Endothelial cell of umbilical vein (primary cell): Measurements from ENCODE around the gene AUTS2. TPM values are rescaled to one million over a fixed set of nuclear protein-coding genes. Genes with fewer than 3 reads are reported as not detected.

Source experiments
- BruUV-seq: library from RNA; stranded (reverse); fragments of 400-500 nt; replicated peaks from 2 replicates; lab custom pipeline; 2021; lab: Mats Ljungman, UMichigan
- CTCF ChIA-PET: fragments of 300-600, 350-600 bp; sonication (Branson Sonifier 250); formaldehyde crosslinking; loops from one replicate; lab custom pipeline; 2021; ENCODE audit warnings: antibody characterized with exemption, inconsistent platforms; lab: Charles Lee
- POLR2A ChIA-PET: fragments of 300-600, 350-600 bp; sonication (Branson Sonifier 250); formaldehyde crosslinking; loops from one replicate; lab custom pipeline; 2021; ENCODE audit warnings: antibody characterized with exemption, inconsistent platforms; lab: Charles Lee
- DNase-seq: peaks from one replicate; pipeline ENCODE4 v3.0.0-alpha.2; 2011; ENCODE audit warnings: low read depth, low spot score
- FAIRE-seq: peaks from 2 replicates; lab custom pipeline; 2011; peaks lifted over from hg19 to GRCh38; lab: Jason Lieb, UNC
- H2AFZ ChIP-seq: 2 replicates; pipeline ENCODE4 v1.6.0; 2012; ENCODE audit warnings: low read depth, low read length, control low read depth, inconsistent platforms
- H3K27ac ChIP-seq: 2 replicates; pipeline ENCODE4 v1.5.1; 2011; ENCODE audit warnings: low read depth, mild to moderate bottlenecking, control low read depth, low read length, moderate library complexity; ENCODE audit not compliant: insufficient read depth
- H3K27me3 ChIP-seq, 2 experiments: 2 replicates each; pipeline versions ENCODE4 v1.6.0 to v1.6.1; 2011; ENCODE audit warnings: low read length in 2 of 2, mixed read lengths in 1 of 2; ENCODE audit not compliant: control insufficient read depth in 2 of 2, insufficient read depth in 2 of 2
- H3K36me3 ChIP-seq, 2 experiments: 2 replicates in 1 of 2; 3 replicates in 1 of 2; pipeline ENCODE4 v1.5.1; 2011; ENCODE audit warnings: low read length in 2 of 2, mild to moderate bottlenecking in 1 of 2, moderate library complexity in 1 of 2; ENCODE audit not compliant: control insufficient read depth in 2 of 2, insufficient read depth in 2 of 2; ENCODE audit errors: extremely low read depth in 1 of 2
- H3K4me1 ChIP-seq: 3 replicates; pipeline ENCODE4 v1.5.1; 2011; ENCODE audit warnings: mild to moderate bottlenecking, low read length; ENCODE audit not compliant: control insufficient read depth, insufficient read depth; ENCODE audit errors: extremely low read depth
- H3K4me2 ChIP-seq: 2 replicates; pipeline ENCODE4 v1.6.1; 2011; ENCODE audit warnings: low read length, control low read depth, mixed read lengths; ENCODE audit not compliant: insufficient read depth
- H3K4me3 ChIP-seq, 3 experiments: fragments of 200-600 bp in 1 of 3; sonication (generic), shearing (Covaris generic) in 1 of 3; replicated peaks in 1 of 3; 2 replicates each; pipeline ENCODE4 v1.5.1; 2011 to 2016; ENCODE audit warnings: control low read depth in 3 of 3, low read length in 3 of 3, mild to moderate bottlenecking in 2 of 3, inconsistent platforms in 1 of 3, low read depth in 1 of 3, moderate library complexity in 1 of 3; ENCODE audit not compliant: insufficient read depth in 1 of 3
- H3K79me2 ChIP-seq: 2 replicates; pipeline ENCODE4 v1.6.0; 2012; ENCODE audit warnings: low read length, inconsistent platforms; ENCODE audit not compliant: control insufficient read depth, insufficient read depth
- H3K9ac ChIP-seq: replicated peaks from 2 replicates; pipeline ENCODE3; 2011; ENCODE audit warnings: low read length, control low read depth; ENCODE audit not compliant: insufficient read depth; ENCODE audit errors: extremely low read depth
- H3K9me1 ChIP-seq: replicated peaks from 3 replicates; pipeline ENCODE4 v1.6.0; 2011; ENCODE audit warnings: mild to moderate bottlenecking, low read length; ENCODE audit not compliant: control insufficient read depth, insufficient read depth; ENCODE audit errors: extremely low read depth
- H3K9me3 ChIP-seq: replicated peaks from 2 replicates; pipeline ENCODE4 v1.5.1; 2012; ENCODE audit warnings: low read length, inconsistent platforms; ENCODE audit not compliant: control insufficient read depth, insufficient read depth
- H4K20me1 ChIP-seq: replicated peaks from 2 replicates; pipeline ENCODE3; 2011; ENCODE audit warnings: mild to moderate bottlenecking, low read length; ENCODE audit not compliant: control insufficient read depth, insufficient read depth; ENCODE audit errors: extremely low read depth
- EZH2 ChIP-seq: IDR thresholded peaks from 2 replicates; pipeline ENCODE4 v1.6.1; 2012; ENCODE audit warnings: borderline replicate concordance, low read depth, mild to moderate bottlenecking, moderate library complexity, low read length, inconsistent platforms; ENCODE audit not compliant: severe bottlenecking
- FOS ChIP-seq: IDR thresholded peaks from 2 replicates; pipeline ENCODE4 v1.6.1; 2011; ENCODE audit warnings: mild to moderate bottlenecking, low read length, moderate library complexity, borderline replicate concordance; ENCODE audit not compliant: insufficient read depth
- GATA2 ChIP-seq: IDR thresholded peaks from 2 replicates; pipeline ENCODE4 v1.7.0; 2011; ENCODE audit warnings: low read depth, mild to moderate bottlenecking, moderate library complexity, mixed read lengths, low read length; ENCODE audit not compliant: insufficient read length, insufficient read depth
- JUN ChIP-seq: IDR thresholded peaks from 2 replicates; pipeline ENCODE4 v1.6.1; 2011; ENCODE audit warnings: borderline replicate concordance, low read depth; ENCODE audit not compliant: insufficient read length, insufficient read depth
- MYC ChIP-seq: IDR thresholded peaks from one replicate; pipeline ENCODE4 v1.6.1; 2011; ENCODE audit warnings: mild to moderate bottlenecking, low read depth, low read length
- POLR2A ChIP-seq: IDR thresholded peaks from 2 replicates; pipeline ENCODE4 v1.6.1; 2012; ENCODE audit warnings: low read depth, mild to moderate bottlenecking, control low read depth, low read length
- POLR2AphosphoS5 ChIP-seq: IDR thresholded peaks from 2 replicates; pipeline ENCODE4 v1.6.1; 2012; ENCODE audit warnings: low read depth, mild to moderate bottlenecking, control low read depth, low read length, moderate library complexity; ENCODE audit not compliant: insufficient read depth
- dilution Hi-C: fragments of 300-500 bp; cut with MboI; formaldehyde crosslinking; loops from one replicate; pipeline ENCODE4 v1.15.0; 2019; ENCODE audit warnings: low sequenced_read_pairs; ENCODE audit not compliant: extremely low pct_ligation_motif_present
- intact Hi-C: fragments of 100-400 bp; cut with micrococcal nuclease; formaldehyde crosslinking; loops from one replicate; pipeline ENCODE4 v1.10.0; 2022
- polyA plus RNA-seq, 4 experiments: library from polyadenylated mRNA; depleted of rRNA in 3 of 4; stranded (reverse) in 3 of 4; unstranded in 1 of 4; fragments of >200 nt; gene quantifications; 2 replicates each; pipeline versions ENCODE4 v1.2.1 to v1.2.3, GENCODE V29; 2011 to 2012; ENCODE audit warnings: missing spikeins in 1 of 4
- total RNA-seq: library from RNA; stranded (reverse); gene quantifications from 2 replicates; pipeline ENCODE4 v1.2.3, GENCODE V29; 2021
- TF ChIP-seq, protein P1 (sequence below), 2 donors: IDR thresholded peaks; 1 replicate in 1 of 2; 2 replicates in 1 of 2; pipeline ENCODE4 v1.5.1; 2011; ENCODE audit warnings: low read length in 2 of 2, mild to moderate bottlenecking in 2 of 2, moderate library complexity in 2 of 2, control low read depth in 1 of 2, inconsistent platforms in 1 of 2, low read depth in 1 of 2; ENCODE audit not compliant: insufficient read depth in 1 of 2; ENCODE audit errors: extremely low read depth in 1 of 2
- TF ChIP-seq, protein P2 (sequence below): IDR thresholded peaks from 2 replicates; pipeline ENCODE4 v1.6.1; 2011; ENCODE audit not compliant: insufficient read depth, insufficient read length

The AUTS2 gene
- total and polyA plus RNA-seq, 2 donors (not counting 3 experiments of a cell fraction or from before 2014, with no cell fraction given): 0.59 to 8.0 TPM

DNA sequence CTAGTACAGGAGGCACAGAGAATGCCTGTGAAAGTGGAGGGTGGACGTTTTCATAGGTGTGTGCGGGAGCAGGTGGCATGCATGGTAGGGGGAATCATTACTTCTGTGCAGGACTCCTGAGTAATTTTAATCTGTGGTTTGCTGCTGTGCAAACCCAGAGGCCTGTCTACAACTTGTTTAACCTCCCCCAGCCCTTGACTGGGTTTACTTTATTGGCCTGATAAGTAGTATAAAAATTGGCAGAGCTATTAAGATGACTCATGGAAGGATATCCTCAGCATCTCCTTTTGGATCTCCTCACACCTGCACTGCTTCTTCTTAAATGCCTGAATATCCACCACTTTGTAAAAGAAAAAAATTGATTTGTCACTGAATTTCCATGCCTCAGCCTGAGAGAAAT is 104.8 kb downstream of the AUTS2 start:
- intact Hi-C loops: no loop called here
- Histone ChIP-seq H3K9ac (no peak overlapping the region), H3K36me3 (no peaks in the 10 kb centered on the region), H3K79me2 (no peaks in the 10 kb centered on the region), H3K4me1 (no peaks in the 10 kb centered on the region), H3K27ac (no peak overlapping the region), H3K9me1 (no peaks in the 10 kb centered on the region), H3K27me3 (no peaks in the 10 kb centered on the region), H3K4me3 (no peak overlapping the region), H2AFZ (no peak overlapping the region), H3K4me2 (no peak overlapping the region), H3K9me3 (no peaks in the 10 kb centered on the region), H4K20me1 (no peaks in the 10 kb centered on the region)
- TF ChIP-seq, protein P1, sequence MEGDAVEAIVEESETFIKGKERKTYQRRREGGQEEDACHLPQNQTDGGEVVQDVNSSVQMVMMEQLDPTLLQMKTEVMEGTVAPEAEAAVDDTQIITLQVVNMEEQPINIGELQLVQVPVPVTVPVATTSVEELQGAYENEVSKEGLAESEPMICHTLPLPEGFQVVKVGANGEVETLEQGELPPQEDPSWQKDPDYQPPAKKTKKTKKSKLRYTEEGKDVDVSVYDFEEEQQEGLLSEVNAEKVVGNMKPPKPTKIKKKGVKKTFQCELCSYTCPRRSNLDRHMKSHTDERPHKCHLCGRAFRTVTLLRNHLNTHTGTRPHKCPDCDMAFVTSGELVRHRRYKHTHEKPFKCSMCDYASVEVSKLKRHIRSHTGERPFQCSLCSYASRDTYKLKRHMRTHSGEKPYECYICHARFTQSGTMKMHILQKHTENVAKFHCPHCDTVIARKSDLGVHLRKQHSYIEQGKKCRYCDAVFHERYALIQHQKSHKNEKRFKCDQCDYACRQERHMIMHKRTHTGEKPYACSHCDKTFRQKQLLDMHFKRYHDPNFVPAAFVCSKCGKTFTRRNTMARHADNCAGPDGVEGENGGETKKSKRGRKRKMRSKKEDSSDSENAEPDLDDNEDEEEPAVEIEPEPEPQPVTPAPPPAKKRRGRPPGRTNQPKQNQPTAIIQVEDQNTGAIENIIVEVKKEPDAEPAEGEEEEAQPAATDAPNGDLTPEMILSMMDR (IDR thresholded peaks at IDR 0.05; ENCODE audit: extremely low read depth in 1 of 2, insufficient read depth in 1 of 2, low read depth in 1 of 2, low read length in 2 of 2): no peak
- TF ChIP-seq POLR2AphosphoS5 (no peak), MYC (no peak)
- ChIA-PET CTCF (no interaction called here), POLR2A (no interaction called here)
- dilution Hi-C loops: no loop called here
- DNase-seq (no peak), FAIRE-seq (no peak)
- no TSS peak for BruUV-seq

DNA sequence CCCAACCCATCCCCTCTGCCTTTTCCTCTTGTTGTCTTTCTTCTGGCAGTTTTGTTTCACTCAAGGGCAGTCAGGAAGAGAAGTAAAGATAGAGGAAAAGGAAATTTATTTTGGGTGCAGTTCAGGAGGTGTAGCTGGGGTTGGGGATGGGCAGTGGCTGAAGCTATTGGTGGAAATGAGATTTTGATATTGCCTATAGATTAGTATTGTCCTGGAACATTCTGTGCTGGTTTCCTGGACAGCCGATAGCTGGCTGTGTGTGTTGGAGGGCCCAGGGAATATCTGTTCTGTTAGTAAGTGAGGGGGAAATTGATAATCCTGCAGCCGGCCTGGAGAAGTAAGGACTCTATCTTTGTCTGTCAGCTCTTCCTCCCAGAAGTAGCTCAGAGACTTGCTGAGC is 107.8 kb downstream of the AUTS2 start:
- no peak for DNase-seq
- Histone ChIP-seq H3K36me3 (no peaks in the 10 kb centered on the region), H3K4me3 (no peak overlapping the region), H3K4me1 (no peaks in the 10 kb centered on the region), H3K4me2 (no peak overlapping the region), H3K9me1 (no peaks in the 10 kb centered on the region), H3K9ac (no peak overlapping the region), H3K9me3 (no peaks in the 10 kb centered on the region), H4K20me1 (no peaks in the 10 kb centered on the region), H3K27me3 (no peaks in the 10 kb centered on the region), H3K27ac (no peak overlapping the region), H2AFZ (no peak overlapping the region), H3K79me2 (no peaks in the 10 kb centered on the region)
- FAIRE-seq: no peak
- intact Hi-C loops: no loop called here
- BruUV-seq: no TSS peak
- CTCF ChIA-PET: no interaction called here
- dilution Hi-C loops: no loop called here
- no peak for TF ChIP-seq EZH2
- TF ChIP-seq JUN: no peak
- no peak for TF ChIP-seq POLR2A
- TF ChIP-seq FOS: no peak
- TF ChIP-seq GATA2: no peak
- TF ChIP-seq, protein P2, sequence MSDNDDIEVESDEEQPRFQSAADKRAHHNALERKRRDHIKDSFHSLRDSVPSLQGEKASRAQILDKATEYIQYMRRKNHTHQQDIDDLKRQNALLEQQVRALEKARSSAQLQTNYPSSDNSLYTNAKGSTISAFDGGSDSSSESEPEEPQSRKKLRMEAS: no peak
- TF ChIP-seq, protein P1 (IDR thresholded peaks at IDR 0.05; ENCODE audit: extremely low read depth in 1 of 2, insufficient read depth in 1 of 2, low read depth in 1 of 2, low read length in 2 of 2): no peak
- TF ChIP-seq MYC: no peak
- no peak for TF ChIP-seq POLR2AphosphoS5
- POLR2A ChIA-PET: no interaction called here
